Measurements from ENCODE around the gene HK3. TPM values are rescaled to one million over a fixed set of nuclear protein-coding genes. Genes with fewer than 3 reads are reported as not detected.

The HK3 gene
- total RNA-seq, 2 experiments from 2014 or later: 0.21 to 0.22 TPM

Other genes starting within 250 kb of the HK3 start
- gene UNC5A, start 88.8 kb downstream of the HK3 start, total RNA-seq: not detected
- gene UIMC1, start 107.4 kb upstream of the HK3 start, total RNA-seq: 10 to 100 TPM; 49.3 to 53.0 TPM
- gene ZNF346, start 123.3 kb upstream of the HK3 start, total RNA-seq: 10 to 100 TPM; 27.6 to 28.0 TPM
- gene FGFR4, start 187.6 kb upstream of the HK3 start, total RNA-seq: 1 to 10 TPM in 1 of 2 experiments, under 1 TPM in 1; 0.64 to 1.8 TPM
- 10 to 100 TPM; 83.2 to 92.9 TPM for gene NSD1, start 234.4 kb upstream of the HK3 start, total RNA-seq